Myocyte (in vitro differentiated cells): Measurements from ENCODE around the gene ARHGAP28. TPM values are rescaled to one million over a fixed set of nuclear protein-coding genes. Genes with fewer than 3 reads are reported as not detected.
"Not testable (repeated sequence)": the region's sequence is repeated elsewhere in the genome, so short reads cannot be mapped to it uniquely, and the experiment has no call there.

Experiments
- DNase-seq: peaks from one replicate; pipeline ENCODE4 v3.0.0-alpha.2; 2012; ENCODE audit warnings: low read depth
- total RNA-seq: library from RNA; depleted of rRNA; stranded (reverse); fragments of >200 nt; gene quantifications from 2 replicates; pipeline ENCODE4 v1.2.3, GENCODE V29; 2014

ARHGAP28 gene
- total RNA-seq, 1 donor from 2014 or later: 14.7 TPM

GRCh38 chr18:6775237-6775636 lies 45.7 kb downstream of the ARHGAP28 start:
- DNase-seq: no peak

- DNase-seq: no peak
Measured at GRCh38 chr18:6775702-6776101, 46.2 kb downstream of the ARHGAP28 start.

- DNase-seq: no peak
Measured at GRCh38 chr18:6776188-6776587, 46.7 kb downstream of the ARHGAP28 start.

- DNase-seq: no peak
Measured at GRCh38 chr18:6777509-6777908, 48.0 kb downstream of the ARHGAP28 start.

- DNase-seq: no peak
Measured at GRCh38 chr18:6778459-6779247, 49.1 kb downstream of the ARHGAP28 start.

- DNase-seq: no peak
Measured at GRCh38 chr18:6781142-6781714, 51.7 kb downstream of the ARHGAP28 start.

GRCh38 chr18:6781796-6782195 lies 52.3 kb downstream of the ARHGAP28 start:
- peak; percentile 87 for DNase-seq

- no peak for DNase-seq
Measured at GRCh38 chr18:6782861-6783260, 53.3 kb downstream of the ARHGAP28 start.

GRCh38 chr18:6784046-6784445 lies 54.5 kb downstream of the ARHGAP28 start:
- DNase-seq: no peak

GRCh38 chr18:6785001-6785400 lies 55.5 kb downstream of the ARHGAP28 start:
- peak; percentile 47 for DNase-seq

- DNase-seq: no peak
Measured at GRCh38 chr18:6785411-6785810, 55.9 kb downstream of the ARHGAP28 start.

GRCh38 chr18:6792391-6792790 lies 62.9 kb downstream of the ARHGAP28 start:
- no peak for DNase-seq

GRCh38 chr18:6793455-6793854 lies 63.9 kb downstream of the ARHGAP28 start:
- no peak for DNase-seq

GRCh38 chr18:6793986-6794385 lies 64.5 kb downstream of the ARHGAP28 start:
- no peak for DNase-seq

- DNase-seq: peak; percentile 8
Measured at GRCh38 chr18:6795307-6795706, 65.8 kb downstream of the ARHGAP28 start.

GRCh38 chr18:6796511-6796910 lies 67.0 kb downstream of the ARHGAP28 start:
- no peak for DNase-seq

GRCh38 chr18:6797171-6797570 lies 67.7 kb downstream of the ARHGAP28 start:
- DNase-seq: no peak

GRCh38 chr18:6798896-6799295 lies 69.4 kb downstream of the ARHGAP28 start:
- DNase-seq: no peak

- not testable (repeated sequence) for DNase-seq
Measured at GRCh38 chr18:6800309-6800708, 70.8 kb downstream of the ARHGAP28 start.

- DNase-seq: no peak
Measured at GRCh38 chr18:6807515-6808257, 78.2 kb downstream of the ARHGAP28 start.

GRCh38 chr18:6810191-6810590 lies 80.7 kb downstream of the ARHGAP28 start:
- no peak for DNase-seq

GRCh38 chr18:6811816-6812215 lies 82.3 kb downstream of the ARHGAP28 start:
- DNase-seq: no peak
